ENCODE measurements around the gene IMMT. TPM values are rescaled to one million over a fixed set of nuclear protein-coding genes. Genes with fewer than 3 reads are reported as not detected.

IMMT gene
- total RNA-seq, 1 experiment from 2014 or later, result 112 TPM

DNA sequence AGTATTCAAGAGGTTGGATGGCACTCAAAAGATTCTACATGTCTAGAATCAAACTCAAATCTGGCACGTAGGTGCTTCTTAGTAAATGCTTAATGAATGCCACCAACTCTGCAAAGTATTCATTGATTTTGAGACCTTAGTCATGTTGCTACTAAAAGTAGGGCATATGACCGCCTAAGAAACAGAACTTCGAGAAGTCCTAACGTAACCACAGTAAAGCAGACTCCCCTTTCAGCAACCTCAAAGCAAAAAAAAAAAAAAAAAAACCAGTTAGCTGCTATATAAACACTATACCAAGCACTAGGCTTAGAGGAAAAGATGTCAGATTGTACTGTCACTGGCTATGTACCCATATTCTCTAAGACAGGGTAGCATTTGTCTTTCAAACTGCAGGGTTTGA, 55.3 kb downstream of the IMMT start:
- Mint-ChIP-seq H3K4me3 (no peak overlapping the region), H3K27me3 (ENCODE audit: low read depth) (no peaks in the 10 kb centered on the region), H3K27ac (no peak overlapping the region), H3K4me1 (peaks cover 3 to 4% of the 10 kb centered on the region in 2 experiments; a peak in 1 of 4 replicates), H3K9me3 (no peaks in the 10 kb centered on the region), H3K36me3 (ENCODE audit: insufficient read depth in 1 of 3, low read depth in 3 of 3) (peaks cover 44 to 94% (median 65%) of the 10 kb centered on the region in 3 experiments)
- Histone ChIP-seq H3K14ac (ENCODE audit: insufficient read depth, low read length) (no peak overlapping the region), H3T11ph (ENCODE audit: low read length) (no peak overlapping the region), H4K91ac (ENCODE audit: insufficient read length, low read depth, low read length) (no peak overlapping the region), H3K4me2 (ENCODE audit: insufficient read depth, insufficient read length, low read length) (no peak overlapping the region), H4K5ac (ENCODE audit: insufficient read length, low read depth, low read length) (no peak overlapping the region), H2BK20ac (ENCODE audit: low read depth, low read length, poor library complexity, severe bottlenecking) (no peak overlapping the region), H3K9ac (ENCODE audit: extremely low read depth, insufficient read length, low read length) (no peak overlapping the region), H3K18ac (ENCODE audit: insufficient read length, low read depth, low read length) (no peak overlapping the region), H2AK5ac (ENCODE audit: insufficient read length, low read length) (no peak overlapping the region), H3K27me3 (ENCODE audit: insufficient read depth, low read length) (no peaks in the 10 kb centered on the region), H3K23ac (ENCODE audit: insufficient read length, low read depth, low read length) (no peak overlapping the region), H3K27ac (ENCODE audit: insufficient read length, low read depth, low read length) (no peak overlapping the region), H4K20me1 (ENCODE audit: control insufficient read depth, insufficient read depth, insufficient read length) (no peaks in the 10 kb centered on the region), H3K23me2 (ENCODE audit: insufficient read length, low read depth, low read length, poor library complexity, severe bottlenecking) (no peaks in the 10 kb centered on the region), H3K4ac (ENCODE audit: low read depth, low read length) (no peak overlapping the region), H2BK5ac (ENCODE audit: insufficient read length, low read length) (no peak overlapping the region), H2BK120ac (ENCODE audit: low read depth, low read length, poor library complexity, severe bottlenecking) (no peak overlapping the region), H3K9me3 (ENCODE audit: control insufficient read depth, low read depth, low read length) (no peaks in the 10 kb centered on the region), H3K4me1 (ENCODE audit: insufficient read depth, low read length) (no peaks in the 10 kb centered on the region), H2BK15ac (ENCODE audit: low read depth, low read length) (no peak overlapping the region), H4K8ac (replicated peaks; ENCODE audit: insufficient read length, low read depth, low read length) (no peak overlapping the region), H2AFZ (ENCODE audit: low read length) (no peak overlapping the region), H2BK12ac (ENCODE audit: insufficient read length, low read depth, low read length) (no peak overlapping the region), H3K56ac (ENCODE audit: insufficient read length, low read depth, low read length) (no peak overlapping the region), H3K79me1 (ENCODE audit: insufficient read depth, low read depth, low read length, poor library complexity, severe bottlenecking) (no peaks in the 10 kb centered on the region), H3K79me2 (ENCODE audit: insufficient read depth, low read length) (no peaks in the 10 kb centered on the region)
- no peak for DNase-seq
- TF ChIP-seq, protein P1, sequence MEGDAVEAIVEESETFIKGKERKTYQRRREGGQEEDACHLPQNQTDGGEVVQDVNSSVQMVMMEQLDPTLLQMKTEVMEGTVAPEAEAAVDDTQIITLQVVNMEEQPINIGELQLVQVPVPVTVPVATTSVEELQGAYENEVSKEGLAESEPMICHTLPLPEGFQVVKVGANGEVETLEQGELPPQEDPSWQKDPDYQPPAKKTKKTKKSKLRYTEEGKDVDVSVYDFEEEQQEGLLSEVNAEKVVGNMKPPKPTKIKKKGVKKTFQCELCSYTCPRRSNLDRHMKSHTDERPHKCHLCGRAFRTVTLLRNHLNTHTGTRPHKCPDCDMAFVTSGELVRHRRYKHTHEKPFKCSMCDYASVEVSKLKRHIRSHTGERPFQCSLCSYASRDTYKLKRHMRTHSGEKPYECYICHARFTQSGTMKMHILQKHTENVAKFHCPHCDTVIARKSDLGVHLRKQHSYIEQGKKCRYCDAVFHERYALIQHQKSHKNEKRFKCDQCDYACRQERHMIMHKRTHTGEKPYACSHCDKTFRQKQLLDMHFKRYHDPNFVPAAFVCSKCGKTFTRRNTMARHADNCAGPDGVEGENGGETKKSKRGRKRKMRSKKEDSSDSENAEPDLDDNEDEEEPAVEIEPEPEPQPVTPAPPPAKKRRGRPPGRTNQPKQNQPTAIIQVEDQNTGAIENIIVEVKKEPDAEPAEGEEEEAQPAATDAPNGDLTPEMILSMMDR (conservative IDR thresholded peaks at IDR 0.05), result no peak
- no CpG with 5 or more reads among the region's 4 CpGs for whole genome bisulfite sequencing (ENCODE audit: extremely low coverage, insufficient read length, low lambda C conversion rate)

Data from H9 (cell line).